ENCODE measurements around the gene CNTNAP2.

DNA sequence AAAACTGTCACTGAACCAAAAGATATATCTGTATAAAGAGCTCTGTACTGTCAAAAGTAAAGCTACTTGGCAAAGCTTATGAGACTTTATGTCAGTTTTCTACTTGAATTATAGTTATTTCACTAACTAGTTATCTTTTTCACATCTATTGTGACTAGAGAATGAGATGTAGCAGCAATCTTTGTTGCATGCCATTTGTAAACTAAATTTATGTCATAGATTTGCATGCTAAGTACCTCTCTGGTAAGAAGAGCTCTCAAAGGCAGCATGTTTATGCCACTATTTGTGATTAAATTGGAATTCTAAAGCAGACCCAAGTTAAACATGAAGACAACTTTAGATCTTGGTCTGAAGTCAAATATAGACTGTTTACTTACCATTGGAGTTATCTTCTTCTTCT is 300.6 kb downstream of the CNTNAP2 start:
- TF ChIP-seq, protein P1, sequence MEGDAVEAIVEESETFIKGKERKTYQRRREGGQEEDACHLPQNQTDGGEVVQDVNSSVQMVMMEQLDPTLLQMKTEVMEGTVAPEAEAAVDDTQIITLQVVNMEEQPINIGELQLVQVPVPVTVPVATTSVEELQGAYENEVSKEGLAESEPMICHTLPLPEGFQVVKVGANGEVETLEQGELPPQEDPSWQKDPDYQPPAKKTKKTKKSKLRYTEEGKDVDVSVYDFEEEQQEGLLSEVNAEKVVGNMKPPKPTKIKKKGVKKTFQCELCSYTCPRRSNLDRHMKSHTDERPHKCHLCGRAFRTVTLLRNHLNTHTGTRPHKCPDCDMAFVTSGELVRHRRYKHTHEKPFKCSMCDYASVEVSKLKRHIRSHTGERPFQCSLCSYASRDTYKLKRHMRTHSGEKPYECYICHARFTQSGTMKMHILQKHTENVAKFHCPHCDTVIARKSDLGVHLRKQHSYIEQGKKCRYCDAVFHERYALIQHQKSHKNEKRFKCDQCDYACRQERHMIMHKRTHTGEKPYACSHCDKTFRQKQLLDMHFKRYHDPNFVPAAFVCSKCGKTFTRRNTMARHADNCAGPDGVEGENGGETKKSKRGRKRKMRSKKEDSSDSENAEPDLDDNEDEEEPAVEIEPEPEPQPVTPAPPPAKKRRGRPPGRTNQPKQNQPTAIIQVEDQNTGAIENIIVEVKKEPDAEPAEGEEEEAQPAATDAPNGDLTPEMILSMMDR (IDR thresholded peaks at IDR 0.05): no peak
- no peak for TF ChIP-seq POLR2A (IDR thresholded peaks at IDR 0.05)
